Neural progenitor cell (in vitro differentiated cells): Measurements from ENCODE around the gene SPDL1. TPM values are rescaled to one million over a fixed set of nuclear protein-coding genes. Genes with fewer than 3 reads are reported as not detected.
A peak's percentile ranks its signal among the peaks of the same experiment; 100 is the strongest.

Experiments
- DNase-seq: peaks from one replicate; pipeline ENCODE4 v3.0.0-alpha.2; 2016; ENCODE audit warnings: low spot score
- H2AFZ ChIP-seq: fragments of 200-600 bp; sonication (generic); replicated peaks from 2 replicates; pipeline ENCODE4 v1.6.1; 2016; ENCODE audit warnings: antibody characterized with exemption
- H3F3A ChIP-seq: fragments of 200-600 bp; sonication (generic); 2 replicates; pipeline ENCODE4 v1.6.1; 2016; ENCODE audit warnings: antibody characterized with exemption, low read depth
- H3K27ac ChIP-seq: fragments of 200-600 bp; sonication (generic); 2 replicates; pipeline ENCODE4 v1.5.1; 2016; ENCODE audit warnings: mild to moderate bottlenecking
- H3K27me3 ChIP-seq: fragments of 200-600 bp; sonication (generic); 2 replicates; pipeline ENCODE4 v1.6.1; 2016; ENCODE audit warnings: mild to moderate bottlenecking, moderate library complexity
- H3K36me3 ChIP-seq: fragments of 200-600 bp; sonication (generic); 2 replicates; pipeline ENCODE4 v1.5.1; 2016
- H3K4me1 ChIP-seq: fragments of 200-600 bp; sonication (generic); 2 replicates; pipeline ENCODE4 v1.6.1; 2016; ENCODE audit warnings: mixed run types
- H3K4me2 ChIP-seq: fragments of 200-600 bp; sonication (generic); 2 replicates; pipeline ENCODE4 v1.6.1; 2016
- H3K4me3 ChIP-seq: fragments of 200-600 bp; sonication (generic); 2 replicates; pipeline ENCODE4 v1.5.1; 2016
- H3K79me2 ChIP-seq: fragments of 200-600 bp; sonication (generic); 2 replicates; pipeline ENCODE4 v1.6.1; 2016; ENCODE audit warnings: low read depth
- H3K9ac ChIP-seq: fragments of 200-600 bp; sonication (generic); 2 replicates; pipeline ENCODE4 v1.6.1; 2016
- H3K9me3 ChIP-seq: fragments of 200-600 bp; sonication (generic); 2 replicates; pipeline ENCODE4 v1.5.1; 2016; ENCODE audit warnings: low read depth
- H4K20me1 ChIP-seq: fragments of 200-600 bp; sonication (generic); 2 replicates; pipeline ENCODE4 v1.6.1; 2016; ENCODE audit warnings: low read depth
- H3K27ac Mint-ChIP-seq: 3 replicates; pipeline ENCODE4 v1.8.0; 2021; ENCODE audit warnings: mixed read lengths
- H3K27me3 Mint-ChIP-seq: 2 replicates; pipeline ENCODE4 v1.8.0; 2022; ENCODE audit warnings: low read depth, mild to moderate bottlenecking, inconsistent platforms, moderate library complexity, mixed read lengths; ENCODE audit not compliant: insufficient read depth
- H3K36me3 Mint-ChIP-seq: 3 replicates; pipeline ENCODE4 v1.8.0; 2021; ENCODE audit warnings: mixed read lengths
- H3K4me1 Mint-ChIP-seq: 3 replicates; pipeline ENCODE4 v1.8.0; 2021; ENCODE audit warnings: mixed read lengths
- H3K4me3 Mint-ChIP-seq: 3 replicates; pipeline ENCODE4 v1.8.0; 2021; ENCODE audit warnings: mild to moderate bottlenecking, moderate library complexity, mixed read lengths
- H3K9me3 Mint-ChIP-seq: 3 replicates; pipeline ENCODE4 v1.8.0; 2020; ENCODE audit warnings: mixed read lengths
- EZH2 ChIP-seq: fragments of 200-600 bp; sonication (generic); IDR thresholded peaks from 2 replicates; pipeline ENCODE4 v1.6.1; 2017; ENCODE audit warnings: antibody characterized with exemption, mild to moderate bottlenecking, moderate library complexity
- EZH2phosphoT487 ChIP-seq: fragments of 200-600 bp; sonication (generic); IDR thresholded peaks from 2 replicates; pipeline ENCODE4 v1.6.1; 2017; ENCODE audit warnings: antibody characterized with exemption
- total RNA-seq: library from RNA; depleted of rRNA; stranded (reverse); fragments of >200 nt; gene quantifications from 2 replicates; pipeline ENCODE4 v1.2.3, GENCODE V29; 2015; ENCODE audit warnings: low replicate concordance
- TF ChIP-seq, protein P1 (sequence below): fragments of 200-600 bp; sonication (generic); IDR thresholded peaks from 2 replicates; pipeline ENCODE4 v1.5.1; 2017; ENCODE audit warnings: antibody characterized with exemption, mild to moderate bottlenecking

The SPDL1 gene
- total RNA-seq, 1 donor from 2014 or later = 91.4 TPM

DNA sequence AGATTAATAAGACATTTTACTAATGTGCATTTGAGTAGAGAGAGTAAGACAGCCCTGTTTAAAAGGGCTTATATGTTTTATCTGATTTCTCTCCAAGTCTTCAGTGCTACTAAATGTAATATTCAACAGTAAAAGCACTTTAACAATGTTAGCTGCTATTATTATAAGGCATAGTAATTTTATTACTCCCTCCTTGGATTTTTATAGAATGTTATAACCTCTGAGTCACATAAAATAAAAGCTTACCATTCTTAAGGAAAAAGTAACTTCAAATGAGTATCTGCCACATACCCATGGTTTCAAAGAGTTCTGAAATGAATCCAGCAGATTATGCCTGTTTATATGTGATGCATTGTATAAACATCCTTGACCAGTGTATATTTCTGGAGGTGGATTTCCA lies 19.0 kb downstream of the SPDL1 start:
- Histone ChIP-seq H3K4me1 (no peaks in the 10 kb centered on the region), H3K27ac (no peak overlapping the region), H3K4me3 (no peak overlapping the region), H3K9me3 (no peaks in the 10 kb centered on the region), H3K36me3 (peaks cover 47% of the 10 kb centered on the region), H3F3A (no peaks in the 10 kb centered on the region), H3K9ac (no peak overlapping the region), H4K20me1 (no peaks in the 10 kb centered on the region), H3K4me2 (no peak overlapping the region), H3K27me3 (no peaks in the 10 kb centered on the region), H2AFZ (no peak overlapping the region), H3K79me2 (no peaks in the 10 kb centered on the region)
- no peak overlapping the region for H3K27ac Mint-ChIP-seq
- no peak for DNase-seq
- TF ChIP-seq, protein P1, sequence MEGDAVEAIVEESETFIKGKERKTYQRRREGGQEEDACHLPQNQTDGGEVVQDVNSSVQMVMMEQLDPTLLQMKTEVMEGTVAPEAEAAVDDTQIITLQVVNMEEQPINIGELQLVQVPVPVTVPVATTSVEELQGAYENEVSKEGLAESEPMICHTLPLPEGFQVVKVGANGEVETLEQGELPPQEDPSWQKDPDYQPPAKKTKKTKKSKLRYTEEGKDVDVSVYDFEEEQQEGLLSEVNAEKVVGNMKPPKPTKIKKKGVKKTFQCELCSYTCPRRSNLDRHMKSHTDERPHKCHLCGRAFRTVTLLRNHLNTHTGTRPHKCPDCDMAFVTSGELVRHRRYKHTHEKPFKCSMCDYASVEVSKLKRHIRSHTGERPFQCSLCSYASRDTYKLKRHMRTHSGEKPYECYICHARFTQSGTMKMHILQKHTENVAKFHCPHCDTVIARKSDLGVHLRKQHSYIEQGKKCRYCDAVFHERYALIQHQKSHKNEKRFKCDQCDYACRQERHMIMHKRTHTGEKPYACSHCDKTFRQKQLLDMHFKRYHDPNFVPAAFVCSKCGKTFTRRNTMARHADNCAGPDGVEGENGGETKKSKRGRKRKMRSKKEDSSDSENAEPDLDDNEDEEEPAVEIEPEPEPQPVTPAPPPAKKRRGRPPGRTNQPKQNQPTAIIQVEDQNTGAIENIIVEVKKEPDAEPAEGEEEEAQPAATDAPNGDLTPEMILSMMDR = no peak
- TF ChIP-seq EZH2phosphoT487 = no peak
- no peak for TF ChIP-seq EZH2
- no peaks in the 10 kb centered on the region for H3K27me3 Mint-ChIP-seq
- H3K4me1 Mint-ChIP-seq = no peaks in the 10 kb centered on the region
- H3K4me3 Mint-ChIP-seq = no peak overlapping the region
- H3K9me3 Mint-ChIP-seq = no peaks in the 10 kb centered on the region
- peaks cover 24% of the 10 kb centered on the region for H3K36me3 Mint-ChIP-seq

DNA sequence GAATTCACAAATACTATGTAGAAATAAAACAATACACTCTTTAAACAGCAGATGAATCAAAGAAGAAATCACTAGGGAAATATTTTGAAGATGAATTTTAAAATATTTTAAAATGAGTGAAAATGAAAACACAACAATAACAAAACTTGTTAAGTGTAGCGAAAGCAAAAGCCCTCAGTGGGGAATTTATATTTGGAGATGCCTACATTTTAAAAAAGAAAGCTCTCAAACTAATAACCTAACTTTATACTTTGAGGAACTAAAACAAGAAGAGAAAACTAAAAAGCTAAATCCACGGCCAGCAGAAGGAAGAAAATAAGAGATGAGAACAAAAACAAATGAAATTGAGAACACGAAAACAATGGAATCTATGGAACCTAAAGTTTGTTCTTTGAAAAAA lies 22.7 kb downstream of the SPDL1 start:
- Histone ChIP-seq H2AFZ (no peak overlapping the region), H3K9ac (no peak overlapping the region), H3K4me3 (no peak overlapping the region), H3K27ac (no peak overlapping the region), H3K79me2 (no peaks in the 10 kb centered on the region), H3K4me1 (no peaks in the 10 kb centered on the region), H3K4me2 (no peak overlapping the region), H3K27me3 (no peaks in the 10 kb centered on the region), H4K20me1 (no peaks in the 10 kb centered on the region), H3K36me3 (peaks cover 12% of the 10 kb centered on the region), H3F3A (no peaks in the 10 kb centered on the region), H3K9me3 (no peaks in the 10 kb centered on the region)
- H3K27me3 Mint-ChIP-seq = no peaks in the 10 kb centered on the region
- no peak for DNase-seq
- TF ChIP-seq, protein P1 = no peak
- TF ChIP-seq EZH2phosphoT487 (no peak), EZH2 (no peak)
- no peaks in the 10 kb centered on the region for H3K4me1 Mint-ChIP-seq
- H3K36me3 Mint-ChIP-seq = peaks cover 9% of the 10 kb centered on the region
- H3K27ac Mint-ChIP-seq = no peak overlapping the region
- no peak overlapping the region for H3K4me3 Mint-ChIP-seq
- H3K9me3 Mint-ChIP-seq = no peaks in the 10 kb centered on the region

DNA sequence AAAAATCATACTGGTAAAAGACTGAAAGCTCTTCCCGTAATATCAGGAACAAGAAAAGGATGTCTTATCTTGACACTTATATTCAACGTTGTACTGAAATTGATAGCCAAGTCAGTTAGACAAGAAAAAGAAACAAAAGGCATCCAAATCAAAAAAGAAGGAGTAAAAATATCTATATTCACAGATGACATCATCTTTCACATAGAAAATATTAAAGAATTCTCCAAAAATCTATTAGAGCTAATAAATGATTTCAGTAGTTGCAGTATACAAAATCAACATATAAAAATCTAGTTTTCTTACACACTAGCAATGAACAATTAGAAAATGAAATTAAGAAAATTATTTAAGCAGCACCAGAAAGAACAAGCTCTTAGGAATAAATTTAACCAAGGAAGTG lies 24.3 kb downstream of the SPDL1 start:
- H3K4me2 ChIP-seq = no peak overlapping the region
- H3K4me3 ChIP-seq = no peak overlapping the region
- H3K79me2 ChIP-seq = no peaks in the 10 kb centered on the region
- no peak for DNase-seq
- Mint-ChIP-seq H3K36me3 (peaks cover 2% of the 10 kb centered on the region), H3K27me3 (no peaks in the 10 kb centered on the region), H3K4me3 (no peak overlapping the region), H3K4me1 (no peaks in the 10 kb centered on the region), H3K9me3 (peaks cover 1% of the 10 kb centered on the region), H3K27ac (no peak overlapping the region)
- no peaks in the 10 kb centered on the region for H3K9me3 ChIP-seq
- H3K36me3 ChIP-seq = peaks cover 4% of the 10 kb centered on the region
- no peak overlapping the region for H3K27ac ChIP-seq
- H3K27me3 ChIP-seq = no peaks in the 10 kb centered on the region
- H3F3A ChIP-seq = no peaks in the 10 kb centered on the region
- no peak overlapping the region for H3K9ac ChIP-seq
- TF ChIP-seq EZH2 (no peak), EZH2phosphoT487 (no peak)
- TF ChIP-seq, protein P1 = no peak
- no peaks in the 10 kb centered on the region for H4K20me1 ChIP-seq
- H3K4me1 ChIP-seq = no peaks in the 10 kb centered on the region
- no peak overlapping the region for H2AFZ ChIP-seq

DNA sequence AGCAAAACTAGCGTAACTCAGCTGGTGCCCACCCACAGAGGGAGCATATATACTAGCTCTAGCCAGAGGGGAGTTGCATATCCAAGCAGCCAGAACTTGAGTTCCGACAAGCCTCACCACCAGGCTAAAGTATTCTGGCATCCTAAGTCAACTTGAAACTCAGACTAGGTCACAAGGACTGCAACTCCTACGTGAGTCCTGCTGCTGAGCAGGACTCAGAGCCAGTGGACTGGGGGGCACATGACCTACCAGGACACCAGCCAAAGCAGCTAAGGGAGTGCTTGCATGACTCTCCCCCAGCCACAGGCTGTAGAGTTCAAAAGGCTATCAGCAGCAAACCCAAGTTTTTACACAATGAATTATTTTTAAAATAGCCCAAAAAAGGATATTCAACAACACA lies 26.1 kb downstream of the SPDL1 start:
- no peak overlapping the region for H3K4me3 Mint-ChIP-seq
- peak; percentile 1 for DNase-seq

More for the DNA sequence above, 26.1 kb downstream of the SPDL1 start:
- H3K4me1 Mint-ChIP-seq = no peaks in the 10 kb centered on the region
- H3K27me3 Mint-ChIP-seq = no peaks in the 10 kb centered on the region
- H3K27me3 ChIP-seq = no peaks in the 10 kb centered on the region
- H3K36me3 ChIP-seq = peaks cover under 1% of the 10 kb centered on the region
- H3K4me1 ChIP-seq = no peaks in the 10 kb centered on the region
- H3K27ac ChIP-seq = no peak overlapping the region
- H2AFZ ChIP-seq = no peak overlapping the region
- H4K20me1 ChIP-seq = no peaks in the 10 kb centered on the region
- no peak overlapping the region for H3K4me2 ChIP-seq
- peaks cover 2% of the 10 kb centered on the region for H3K36me3 Mint-ChIP-seq
- no peaks in the 10 kb centered on the region for H3K9me3 ChIP-seq
- no peaks in the 10 kb centered on the region for H3F3A ChIP-seq
- TF ChIP-seq, protein P1 = no peak
- no peak for TF ChIP-seq EZH2phosphoT487
- TF ChIP-seq EZH2 = no peak
- no peak overlapping the region for H3K27ac Mint-ChIP-seq
- no peak overlapping the region for H3K9ac ChIP-seq
- H3K79me2 ChIP-seq = no peaks in the 10 kb centered on the region
- H3K4me3 ChIP-seq = no peak overlapping the region
- H3K9me3 Mint-ChIP-seq = peaks cover 2% of the 10 kb centered on the region
